Lung microvascular endothelial cell (primary cell): ENCODE measurements around the gene IP6K3. TPM values are rescaled to one million over a fixed set of nuclear protein-coding genes. Genes with fewer than 3 reads are reported as not detected.

Experiments used
- DNase-seq, 2 donors: peaks; one replicate each; pipeline versions ENCODE4 v3.0.0 to v3.0.0-alpha.2; 2010; ENCODE audit warnings: low read depth in 2 of 2
- total RNA-seq: library from RNA; depleted of rRNA; stranded (reverse); fragments of >200 nt; gene quantifications from 2 replicates; pipeline ENCODE4 v1.2.1, GENCODE V29; 2014

Gene IP6K3
- total RNA-seq, 1 donor from 2014 or later = not detected

DNA sequence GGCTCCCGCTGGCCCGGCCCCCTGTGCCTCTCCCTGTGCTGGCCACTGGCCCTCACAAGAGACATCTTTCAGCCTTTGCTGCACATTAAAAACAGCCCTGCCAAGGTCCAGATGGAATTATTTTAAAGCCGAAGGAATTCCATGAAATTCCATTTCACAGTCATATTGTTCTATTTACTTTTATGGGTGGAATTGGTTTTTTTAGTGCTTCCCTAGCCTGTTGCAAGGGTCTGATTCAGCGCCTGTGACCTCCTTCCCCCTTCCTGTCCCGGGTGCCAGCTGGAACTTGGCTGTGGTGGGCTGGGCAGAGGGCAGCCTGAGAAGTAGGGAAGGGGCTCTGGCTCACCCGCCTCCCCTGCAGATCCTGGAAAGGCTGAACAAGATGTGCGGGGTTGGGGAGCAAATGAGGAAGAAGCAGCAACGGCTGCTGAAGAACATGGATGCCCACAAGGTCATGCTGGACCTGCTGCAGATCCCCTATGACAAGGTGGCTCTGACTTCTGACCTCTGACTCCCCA lies 69.5 kb downstream of the IP6K3 start:
- DNase-seq = no peak

DNA sequence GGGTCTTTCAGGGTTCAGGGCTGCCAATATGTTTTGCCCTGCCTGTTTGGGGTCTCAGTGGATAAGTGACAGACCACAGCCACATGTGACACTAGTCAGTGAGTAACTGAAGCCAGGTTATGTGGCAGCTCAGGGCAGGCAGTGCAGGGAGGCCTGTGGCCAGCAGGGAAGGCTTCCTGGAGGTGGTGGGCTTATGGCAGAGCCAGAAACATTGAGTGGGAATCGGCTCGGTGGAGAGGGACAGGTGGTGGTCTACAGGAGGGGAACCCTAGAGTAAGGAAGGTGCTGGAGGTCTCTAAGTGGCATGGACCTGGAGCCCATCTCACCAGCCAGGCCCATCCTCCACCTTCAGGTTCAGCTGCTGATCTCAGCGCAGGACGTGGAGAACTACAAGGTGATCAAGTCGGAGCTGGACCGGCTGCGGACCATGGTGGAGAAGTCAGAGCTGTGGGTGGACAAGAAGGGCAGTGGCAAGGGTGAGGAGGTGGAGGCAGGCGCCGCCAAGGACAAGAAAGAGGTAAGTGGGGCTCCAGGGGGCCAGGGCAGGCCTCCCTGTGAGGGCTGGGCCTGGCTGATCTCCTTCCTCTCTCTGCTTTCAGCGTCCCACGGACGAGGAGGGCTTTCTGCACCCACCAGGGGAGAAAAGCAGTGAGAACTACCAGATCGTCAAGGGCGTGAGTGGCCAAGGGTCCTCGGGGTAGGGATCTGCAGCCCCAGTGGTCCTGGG lies 70.1 kb downstream of the IP6K3 start:
- no peak for DNase-seq

DNA sequence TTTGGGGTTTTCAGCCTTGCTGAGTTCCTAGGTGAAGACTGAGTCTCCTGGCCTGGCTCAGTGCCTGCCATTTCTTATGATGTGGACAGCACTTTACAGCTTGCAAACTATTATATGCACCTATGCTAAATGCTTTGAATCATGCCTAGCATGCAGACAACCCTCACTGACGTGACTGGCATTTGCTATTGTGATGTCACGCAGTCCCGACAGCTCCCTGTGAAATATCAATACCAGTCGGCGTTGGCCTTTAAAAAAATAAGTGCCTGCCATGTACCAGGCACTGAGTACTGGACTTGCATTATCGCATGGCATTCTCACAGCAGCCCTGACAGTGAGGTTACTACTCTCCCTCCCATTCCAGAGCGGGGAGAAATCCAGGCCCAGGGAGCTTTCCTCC lies 70.7 kb downstream of the IP6K3 start:
- no peak for DNase-seq

DNA sequence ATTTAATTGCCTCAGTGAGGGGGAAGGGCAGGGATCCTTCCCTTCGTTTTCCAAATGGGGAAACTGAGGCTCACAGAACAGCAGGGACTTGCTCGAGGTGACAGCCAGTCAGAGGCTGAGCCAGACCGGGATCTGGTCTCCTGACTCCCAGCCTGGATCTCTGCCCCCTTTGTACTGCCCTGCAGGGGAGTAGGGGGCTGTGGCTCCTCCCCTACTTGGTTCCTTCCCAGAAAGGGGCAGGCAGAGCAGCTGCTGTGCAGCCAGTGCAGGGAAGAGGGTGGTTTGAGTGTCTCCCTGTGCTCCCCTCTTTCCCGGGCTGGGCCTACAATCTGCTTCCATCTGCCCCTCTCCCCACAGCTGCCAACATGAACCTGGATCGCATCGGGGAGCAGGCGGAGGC lies 72.9 kb downstream of the IP6K3 start:
- DNase-seq = no peak

DNA sequence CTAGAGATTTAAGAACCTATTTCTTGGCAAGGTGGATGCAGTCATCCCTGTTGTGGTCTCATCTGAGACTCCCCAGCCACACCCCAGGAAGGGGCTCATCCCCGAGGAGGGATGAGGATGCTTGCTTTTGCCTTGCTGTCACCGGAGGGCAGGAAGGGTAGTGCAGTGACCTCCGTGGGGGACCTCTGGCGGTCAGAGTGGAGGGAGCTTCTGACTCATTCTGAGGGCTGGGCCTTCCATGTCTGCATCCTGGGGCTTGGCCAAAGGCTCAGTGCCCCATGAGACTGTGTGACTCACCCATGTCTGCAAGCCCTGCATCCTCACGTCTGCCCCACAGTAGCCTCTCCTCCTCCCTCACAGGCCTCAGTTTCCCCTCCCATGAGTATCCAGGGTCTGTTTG lies 73.9 kb downstream of the IP6K3 start:
- DNase-seq = peak; percentile 84 to 96

DNA sequence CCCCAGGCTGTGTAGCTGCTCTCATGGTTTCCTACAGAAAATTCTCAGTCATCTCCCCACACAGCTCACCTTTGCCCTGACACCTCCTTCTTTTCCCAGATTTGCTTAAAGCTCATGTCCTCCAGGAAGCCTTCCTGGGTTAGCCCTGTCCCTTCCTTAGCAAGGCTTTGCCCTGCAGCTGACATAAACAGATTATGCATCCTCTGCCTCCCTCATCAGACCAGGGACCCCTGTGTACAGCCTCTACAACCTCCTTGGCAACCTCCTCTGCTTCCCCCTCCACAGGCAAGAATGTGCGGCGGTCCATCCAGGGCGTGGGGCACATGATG lies 75.0 kb downstream of the IP6K3 start:
- no peak for DNase-seq

Other genes with a start within 250 kb of the IP6K3 start
- 12.3 and 15.3 TPM in 2 replicates for gene BAK1, start 166.6 kb downstream of the IP6K3 start, total RNA-seq
- gene ITPR3, start 125.6 kb downstream of the IP6K3 start, total RNA-seq = 6.7 and 16.8 TPM in 2 replicates
- 18.8 and 20.0 TPM in 2 replicates for gene UQCC2, start 35.2 kb downstream of the IP6K3 start, total RNA-seq
- gene LEMD2, start 42.2 kb upstream of the IP6K3 start, total RNA-seq = 27.9 and 34.3 TPM in 2 replicates
- not detected in 2 replicates for gene MLN, start 57.1 kb upstream of the IP6K3 start, total RNA-seq